ENCODE measurements around the gene MTHFD1. TPM values are rescaled to one million over a fixed set of nuclear protein-coding genes. Genes with fewer than 3 reads are reported as not detected.

The MTHFD1 gene
- total and polyA plus RNA-seq, 9 of the 15 experiments (the other 6 are each of a cell fraction or from before 2014, with no cell fraction given), result 66.7 to 158 (median 90.9) TPM

DNA sequence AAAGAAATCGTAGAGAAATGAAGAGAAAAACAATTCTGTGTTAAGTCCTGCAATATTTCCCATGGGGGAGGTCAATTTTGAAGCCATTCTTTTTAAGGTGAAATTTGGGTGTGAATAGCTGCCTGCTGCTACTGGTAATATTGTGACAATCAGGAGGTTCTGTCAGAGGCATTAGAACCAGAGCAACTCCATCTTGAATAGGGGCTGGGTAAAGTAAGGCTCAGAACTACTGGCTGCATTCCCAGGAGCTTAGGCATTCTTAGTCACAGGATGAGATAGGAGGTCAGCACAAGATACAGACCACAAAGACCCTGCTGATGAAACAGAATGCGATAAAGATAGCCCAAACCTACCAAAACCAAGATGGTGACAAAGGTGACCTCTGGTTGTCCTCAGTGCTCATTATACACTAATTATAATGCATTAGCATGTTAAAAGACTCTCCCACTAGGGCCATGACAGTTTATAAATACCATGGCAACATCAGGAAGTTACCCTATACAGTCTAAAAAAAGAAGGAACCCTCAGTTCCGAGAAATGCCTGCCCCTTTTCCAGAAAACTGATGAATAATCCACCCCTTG is 24.8 kb upstream of the MTHFD1 start (continued):
- TF ChIP-seq, protein P1, sequence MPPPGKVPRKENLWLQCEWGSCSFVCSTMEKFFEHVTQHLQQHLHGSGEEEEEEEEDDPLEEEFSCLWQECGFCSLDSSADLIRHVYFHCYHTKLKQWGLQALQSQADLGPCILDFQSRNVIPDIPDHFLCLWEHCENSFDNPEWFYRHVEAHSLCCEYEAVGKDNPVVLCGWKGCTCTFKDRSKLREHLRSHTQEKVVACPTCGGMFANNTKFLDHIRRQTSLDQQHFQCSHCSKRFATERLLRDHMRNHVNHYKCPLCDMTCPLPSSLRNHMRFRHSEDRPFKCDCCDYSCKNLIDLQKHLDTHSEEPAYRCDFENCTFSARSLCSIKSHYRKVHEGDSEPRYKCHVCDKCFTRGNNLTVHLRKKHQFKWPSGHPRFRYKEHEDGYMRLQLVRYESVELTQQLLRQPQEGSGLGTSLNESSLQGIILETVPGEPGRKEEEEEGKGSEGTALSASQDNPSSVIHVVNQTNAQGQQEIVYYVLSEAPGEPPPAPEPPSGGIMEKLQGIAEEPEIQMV (tag; conservative IDR thresholded peaks at IDR 0.05; ENCODE audit: low read depth), result peak; percentile 97
- TF ChIP-seq MTA3 (IDR thresholded peaks at IDR 0.05; ENCODE audit: borderline replicate concordance) (peak; percentile 26; the same call in 1 of the 2 replicates), PHB (CRISPR knock-in tag; IDR thresholded peaks at IDR 0.05) (peak; percentile 91; the same call in 1 of the 2 replicates), XRCC4 (IDR thresholded peaks at IDR 0.05; ENCODE audit: extremely low read depth, insufficient read depth, insufficient read length) (no peak), ZNF57 (CRISPR knock-in tag; IDR thresholded peaks at IDR 0.05) (peak; percentile 98), ZFP36 (IDR thresholded peaks at IDR 0.05; ENCODE audit: low read depth, low read length, partially characterized antibody) (no peak), TAL1 (IDR thresholded peaks at IDR 0.05) (no peak), CBX3 (IDR thresholded peaks at IDR 0.05; ENCODE audit: borderline replicate concordance in 1 of 2, low read length in 2 of 2) (no peak), HNRNPH1 (optimal IDR thresholded peaks at IDR 0.05; ENCODE audit: low read depth, low read length) (no peak), GTF2A2 (tag; IDR thresholded peaks at IDR 0.05) (peak; percentile 95), TEAD4 (IDR thresholded peaks at IDR 0.05; ENCODE audit: low read length) (peak; percentile 42; the same call in 1 of the 2 replicates), TEAD4 (CRISPR knock-in tag; IDR thresholded peaks at IDR 0.05; ENCODE audit: borderline replicate concordance) (no peak), CBX2 (IDR thresholded peaks at IDR 0.05; ENCODE audit: insufficient read depth, low read length, poor library complexity, severe bottlenecking) (no peak), HCFC1 (IDR thresholded peaks at IDR 0.05; ENCODE audit: low read depth, low read length) (no peak), ZFPM2 (CRISPR knock-in tag; IDR thresholded peaks at IDR 0.05) (peak; percentile 98), ZNF778 (CRISPR knock-in tag; IDR thresholded peaks at IDR 0.05) (0 out of 2 replicates have a peak, but pooled peaks have one; percentile 86), ZNF785 (CRISPR knock-in tag; IDR thresholded peaks at IDR 0.05) (peak; percentile 92), TCF7 (IDR thresholded peaks at IDR 0.05; ENCODE audit: borderline replicate concordance) (no peak), MTA2 (IDR thresholded peaks at IDR 0.05; ENCODE audit: low read depth) (peak; percentile 31; the same call in 1 of the 2 replicates), HDAC8 (tag; IDR thresholded peaks at IDR 0.05) (peak; percentile 100)
- TF ChIP-seq, protein P2, sequence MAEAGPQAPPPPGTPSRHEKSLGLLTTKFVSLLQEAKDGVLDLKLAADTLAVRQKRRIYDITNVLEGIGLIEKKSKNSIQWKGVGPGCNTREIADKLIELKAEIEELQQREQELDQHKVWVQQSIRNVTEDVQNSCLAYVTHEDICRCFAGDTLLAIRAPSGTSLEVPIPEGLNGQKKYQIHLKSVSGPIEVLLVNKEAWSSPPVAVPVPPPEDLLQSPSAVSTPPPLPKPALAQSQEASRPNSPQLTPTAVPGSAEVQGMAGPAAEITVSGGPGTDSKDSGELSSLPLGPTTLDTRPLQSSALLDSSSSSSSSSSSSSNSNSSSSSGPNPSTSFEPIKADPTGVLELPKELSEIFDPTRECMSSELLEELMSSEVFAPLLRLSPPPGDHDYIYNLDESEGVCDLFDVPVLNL (CRISPR knock-in tag; IDR thresholded peaks at IDR 0.05; ENCODE audit: low read depth), result no peak
- TF ChIP-seq, protein P3, sequence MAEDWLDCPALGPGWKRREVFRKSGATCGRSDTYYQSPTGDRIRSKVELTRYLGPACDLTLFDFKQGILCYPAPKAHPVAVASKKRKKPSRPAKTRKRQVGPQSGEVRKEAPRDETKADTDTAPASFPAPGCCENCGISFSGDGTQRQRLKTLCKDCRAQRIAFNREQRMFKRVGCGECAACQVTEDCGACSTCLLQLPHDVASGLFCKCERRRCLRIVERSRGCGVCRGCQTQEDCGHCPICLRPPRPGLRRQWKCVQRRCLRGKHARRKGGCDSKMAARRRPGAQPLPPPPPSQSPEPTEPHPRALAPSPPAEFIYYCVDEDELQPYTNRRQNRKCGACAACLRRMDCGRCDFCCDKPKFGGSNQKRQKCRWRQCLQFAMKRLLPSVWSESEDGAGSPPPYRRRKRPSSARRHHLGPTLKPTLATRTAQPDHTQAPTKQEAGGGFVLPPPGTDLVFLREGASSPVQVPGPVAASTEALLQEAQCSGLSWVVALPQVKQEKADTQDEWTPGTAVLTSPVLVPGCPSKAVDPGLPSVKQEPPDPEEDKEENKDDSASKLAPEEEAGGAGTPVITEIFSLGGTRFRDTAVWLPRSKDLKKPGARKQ (CRISPR knock-in tag; IDR thresholded peaks at IDR 0.05), result peak; percentile 95
- TF ChIP-seq, protein P4, sequence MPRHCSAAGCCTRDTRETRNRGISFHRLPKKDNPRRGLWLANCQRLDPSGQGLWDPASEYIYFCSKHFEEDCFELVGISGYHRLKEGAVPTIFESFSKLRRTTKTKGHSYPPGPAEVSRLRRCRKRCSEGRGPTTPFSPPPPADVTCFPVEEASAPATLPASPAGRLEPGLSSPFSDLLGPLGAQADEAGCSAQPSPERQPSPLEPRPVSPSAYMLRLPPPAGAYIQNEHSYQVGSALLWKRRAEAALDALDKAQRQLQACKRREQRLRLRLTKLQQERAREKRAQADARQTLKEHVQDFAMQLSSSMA (CRISPR knock-in tag; IDR thresholded peaks at IDR 0.05), result peak; percentile 85; the same call in 1 of the 2 replicates
